HFF-Myc (cell line): ENCODE results near the gene BDH1.

Experiments
- DNase-seq: peaks from one replicate; pipeline ENCODE4 v3.0.0-alpha.2; 2011; ENCODE audit warnings: low read depth; ENCODE audit errors: extremely low read depth
- H3K4me3 ChIP-seq: replicated peaks from 2 replicates; pipeline ENCODE4 v1.5.1; 2011; ENCODE audit warnings: low read depth, mild to moderate bottlenecking, control low read depth, low read length
- CTCF ChIP-seq: IDR thresholded peaks from 2 replicates; pipeline ENCODE4 v1.5.1; 2012; ENCODE audit warnings: mild to moderate bottlenecking, low read depth, low read length, control low read depth; ENCODE audit errors: missing control alignments

BDH1 gene

GRCh38 chr3:197493049-197493448, 62.7 kb downstream of the BDH1 start:
- no peak for TF ChIP-seq CTCF
- no peak for DNase-seq
- no peak overlapping the region for H3K4me3 ChIP-seq

GRCh38 chr3:197491923-197492664, 63.7 kb downstream of the BDH1 start:
- no peak for DNase-seq
- TF ChIP-seq CTCF, result no peak

GRCh38 chr3:197491478-197491877, 64.3 kb downstream of the BDH1 start:
- DNase-seq, result no peak
- no peak for TF ChIP-seq CTCF
- H3K4me3 ChIP-seq, result no peak overlapping the region

More at GRCh38 chr3:197491923-197492664, 63.7 kb downstream of the BDH1 start:
- H3K4me3 ChIP-seq, result no peak overlapping the region

GRCh38 chr3:197490098-197491058, 65.4 kb downstream of the BDH1 start:
- no peak for DNase-seq
- H3K4me3 ChIP-seq, result no peak overlapping the region
- TF ChIP-seq CTCF, result no peak

GRCh38 chr3:197487911-197488391, 67.8 kb downstream of the BDH1 start:
- no peak for TF ChIP-seq CTCF
- H3K4me3 ChIP-seq, result no peak overlapping the region
- peak; percentile 74 for DNase-seq

GRCh38 chr3:197486861-197487260, 68.9 kb downstream of the BDH1 start:
- DNase-seq, result no peak
- no peak overlapping the region for H3K4me3 ChIP-seq
- no peak for TF ChIP-seq CTCF
